ENCODE results near the gene CYYR1.

GRCh38 chr21:26422706-26423105 is 150.4 kb downstream of the CYYR1 start:
- TF ChIP-seq POLR2A (IDR thresholded peaks at IDR 0.05; ENCODE audit: low read length) (no peak), GATA1 (IDR thresholded peaks at IDR 0.05; ENCODE audit: low read depth, low read length) (no peak)

Data from erythroblast (primary cell).